Measurements from ENCODE around the gene ATP8B1.

GRCh38 chr18:57709335-57709734, 93.8 kb downstream of the ATP8B1 start:
- TF ChIP-seq CTCF (IDR thresholded peaks at IDR 0.05; ENCODE audit: control extremely low read depth in 1 of 3, insufficient read depth in 1 of 3, low read depth in 1 of 3, low read length in 3 of 3) = no peak
- TF ChIP-seq EZH2 (IDR thresholded peaks at IDR 0.05; ENCODE audit: low read depth, low read length, severe bottlenecking) = no peak
- TF ChIP-seq MAX (IDR thresholded peaks at IDR 0.05) = no peak
- no peak for TF ChIP-seq POLR2A (IDR thresholded peaks at IDR 0.05; ENCODE audit: control extremely low read depth in 1 of 2, low read depth in 2 of 2, low read length in 2 of 2)
- TF ChIP-seq HDAC6 (IDR thresholded peaks at IDR 0.05; ENCODE audit: low read depth, low read length) = no peak
- TF ChIP-seq YY1 (IDR thresholded peaks at IDR 0.05; ENCODE audit: low read depth, low read length) = no peak
- no peak for TF ChIP-seq KDM1A (IDR thresholded peaks at IDR 0.05; ENCODE audit: borderline replicate concordance, low read length)
- TF ChIP-seq CTBP2 (IDR thresholded peaks at IDR 0.05; ENCODE audit: borderline replicate concordance, insufficient read depth, insufficient read length, low read length) = no peak
- no peak for TF ChIP-seq ATF2 (IDR thresholded peaks at IDR 0.05; ENCODE audit: low read length)
- TF ChIP-seq SP1 (IDR thresholded peaks at IDR 0.05; ENCODE audit: low read depth, low read length) = no peak

Measured in H1 (cell line).